Left lung (tissue), 10 donors: ENCODE data around the gene OPCML. TPM values are rescaled to one million over a fixed set of nuclear protein-coding genes. Genes with fewer than 3 reads are reported as not detected.
A peak's percentile ranks its signal among the peaks of the same experiment; 100 is the strongest.

ENCODE experiments used
- ATAC-seq: fragments of 200-7000 bp; cut with Tn5 transposase; one replicate; pipeline ENCODE4 v1.9.1; 2020; ENCODE audit warnings: moderate library complexity
- DNase-seq, 4 donors: peaks; one replicate each; pipeline ENCODE4 v3.0.0-alpha.2; 2013 to 2020
- H3K27ac ChIP-seq, 2 donors: fragments of 200-600 bp; sonication (generic) in 1 of 2; one replicate each; pipeline versions ENCODE4 v1.5.0 to v1.8.0; 2020 to 2021
- H3K27me3 ChIP-seq, 2 donors: fragments of 200-600 bp; sonication (generic) in 1 of 2; one replicate each; pipeline versions ENCODE4 v1.5.0 to v1.8.0; 2020 to 2021
- H3K36me3 ChIP-seq, 2 donors: fragments of 200-600 bp; sonication (generic) in 1 of 2; one replicate each; pipeline versions ENCODE4 v1.5.0 to v1.8.0; 2020 to 2021
- H3K4me1 ChIP-seq, 2 donors: fragments of 200-600 bp; one replicate each; pipeline ENCODE4 v1.8.0; 2021
- H3K4me3 ChIP-seq, 2 donors: fragments of 200-600 bp; sonication (generic) in 1 of 2; one replicate each; pipeline versions ENCODE4 v1.5.0 to v1.8.0; 2020 to 2021; ENCODE audit warnings: mild to moderate bottlenecking in 1 of 2
- H3K9me3 ChIP-seq, 2 donors: fragments of 200-600 bp; sonication (generic) in 1 of 2; one replicate each; pipeline versions ENCODE4 v1.5.0 to v1.8.0; 2020 to 2021
- CTCF ChIP-seq, 2 donors: fragments of 200-600 bp; sonication (generic) in 1 of 2; IDR thresholded peaks; one replicate each; pipeline versions ENCODE4 v1.5.0 to v1.8.0; 2021; ENCODE audit warnings: antibody characterized with exemption in 2 of 2
- intact Hi-C, 2 donors: fragments of 100-400 bp; cut with DNase I; formaldehyde crosslinking; loops; one replicate each; pipeline versions ENCODE4 v1.11.2 to v1.14.2; 2022
- polyA plus RNA-seq, 6 donors: library from polyadenylated mRNA; unstranded; fragments of 120-200 nt; gene quantifications; one replicate each; pipeline ENCODE4 v1.2.1, GENCODE V29; 2013; ENCODE audit not compliant: insufficient read length in 6 of 6
- total RNA-seq, 2 donors: library from RNA; stranded (reverse); fragmentation: NEBNext Ultra II Directional; extraction: Animal tissue kit (Norgen Biotek cat#: 25700); gene quantifications; one replicate each; pipeline ENCODE4 v1.2.1, GENCODE V29; 2021
- donor health status: DM: no; HTN: yes; CAD: no.
- donor health status: DM: no; HTN: no; CAD: no.

Gene OPCML
- total and polyA plus RNA-seq, 8 donors = 0.98 to 5.3 (median 1.9) TPM; not detected in 2

DNA sequence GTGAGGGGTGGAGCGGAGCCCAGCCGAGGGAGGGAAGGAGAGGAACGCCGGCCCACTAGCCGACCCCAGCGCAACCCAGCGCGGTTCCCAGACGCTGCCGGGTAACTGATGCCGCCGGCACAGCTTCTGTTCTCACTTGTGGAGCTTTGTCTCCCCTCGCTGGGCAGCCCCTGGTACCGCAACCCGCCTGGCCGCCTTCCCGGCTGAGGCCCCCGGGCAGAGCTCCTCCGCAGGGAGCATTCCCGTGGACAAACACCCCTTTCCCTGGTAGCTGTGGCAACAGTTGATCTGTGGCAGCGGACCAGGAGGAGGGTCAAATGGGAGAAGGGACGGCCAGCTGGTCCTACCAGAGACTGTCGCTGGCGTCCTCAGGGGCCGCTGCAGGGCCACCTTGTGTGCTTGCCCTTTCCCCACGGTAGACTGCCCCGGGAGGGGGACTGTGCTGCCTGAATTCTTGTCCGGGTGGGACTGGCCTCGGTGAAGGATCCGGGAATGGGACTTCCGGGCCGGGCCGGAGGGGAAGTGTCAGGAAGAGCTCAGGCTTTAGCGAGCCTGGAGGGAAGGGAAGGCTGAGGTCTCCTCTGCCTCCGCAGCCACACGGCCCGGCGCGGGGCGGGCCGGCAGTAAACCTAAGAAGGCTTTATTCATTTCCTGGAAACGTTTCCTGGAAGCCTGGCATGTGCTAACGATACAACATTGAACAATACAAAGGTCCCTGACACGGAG is 468.0 kb downstream of the OPCML start:
- DNase-seq (peak in 3 of 4 donors; percentile 75 to 85 (median 84)), ATAC-seq (peak; percentile 93)
- intact Hi-C loops = no loop called here
- peak overlapping the region; percentile 27 to 35 for H3K4me3 ChIP-seq
- H3K4me1 ChIP-seq = no peaks in the 10 kb centered on the region
- peaks cover 0 to 43% of the 10 kb centered on the region in 2 donors for H3K27me3 ChIP-seq
- peak; percentile 16 to 38 for TF ChIP-seq CTCF (IDR thresholded peaks at IDR 0.05)
- no peak overlapping the region for H3K27ac ChIP-seq
- H3K36me3 ChIP-seq = no peaks in the 10 kb centered on the region
- H3K9me3 ChIP-seq = no peaks in the 10 kb centered on the region

DNA sequence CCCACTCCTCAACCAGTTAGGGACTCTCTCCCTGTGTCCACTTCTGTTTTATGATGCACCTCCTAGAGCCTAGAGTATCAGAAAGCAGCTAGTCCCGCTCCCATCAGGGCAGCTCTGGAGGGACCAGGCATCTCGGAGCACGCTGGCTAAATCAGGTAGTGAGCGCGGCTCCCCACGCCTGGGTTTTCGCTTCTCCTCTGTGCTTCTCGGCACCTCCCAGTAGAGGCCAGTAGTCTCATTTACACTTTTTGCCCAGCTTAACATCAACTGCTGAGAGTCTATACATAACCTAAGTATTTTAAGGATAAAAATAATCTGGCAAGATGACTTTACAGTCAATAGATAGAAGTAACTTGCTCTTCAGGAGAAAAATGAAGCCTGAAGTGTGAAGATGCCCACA is 473.8 kb downstream of the OPCML start:
- Histone ChIP-seq H3K9me3 (no peaks in the 10 kb centered on the region), H3K36me3 (no peaks in the 10 kb centered on the region), H3K27ac (no peak overlapping the region), H3K27me3 (peaks cover 0 to 47% of the 10 kb centered on the region in 2 donors), H3K4me3 (no peak overlapping the region), H3K4me1 (no peaks in the 10 kb centered on the region)
- no peak for ATAC-seq
- TF ChIP-seq CTCF (IDR thresholded peaks at IDR 0.05) = no peak
- intact Hi-C loops = no loop called here
- no peak for DNase-seq

GRCh38 chr11:133053124-133053776 is 479.1 kb downstream of the OPCML start:
- Histone ChIP-seq H3K4me1 (no peaks in the 10 kb centered on the region), H3K9me3 (no peaks in the 10 kb centered on the region), H3K27ac (no peak overlapping the region), H3K27me3 (peaks cover 0 to 35% of the 10 kb centered on the region in 2 donors), H3K36me3 (no peaks in the 10 kb centered on the region), H3K4me3 (no peak overlapping the region)
- intact Hi-C loops = no loop called here
- ATAC-seq (no peak), DNase-seq (no peak)
- TF ChIP-seq CTCF (IDR thresholded peaks at IDR 0.05) = no peak

GRCh38 chr11:133052537-133052936 is 479.8 kb downstream of the OPCML start:
- no peak for TF ChIP-seq CTCF (IDR thresholded peaks at IDR 0.05)
- no peaks in the 10 kb centered on the region for H3K9me3 ChIP-seq
- no peaks in the 10 kb centered on the region for H3K36me3 ChIP-seq
- DNase-seq (no peak), ATAC-seq (no peak)
- H3K27ac ChIP-seq = no peak overlapping the region
- intact Hi-C loops = no loop called here
- peaks cover 0 to 34% of the 10 kb centered on the region in 2 donors for H3K27me3 ChIP-seq
- H3K4me3 ChIP-seq = no peak overlapping the region
- H3K4me1 ChIP-seq = no peaks in the 10 kb centered on the region

DNA sequence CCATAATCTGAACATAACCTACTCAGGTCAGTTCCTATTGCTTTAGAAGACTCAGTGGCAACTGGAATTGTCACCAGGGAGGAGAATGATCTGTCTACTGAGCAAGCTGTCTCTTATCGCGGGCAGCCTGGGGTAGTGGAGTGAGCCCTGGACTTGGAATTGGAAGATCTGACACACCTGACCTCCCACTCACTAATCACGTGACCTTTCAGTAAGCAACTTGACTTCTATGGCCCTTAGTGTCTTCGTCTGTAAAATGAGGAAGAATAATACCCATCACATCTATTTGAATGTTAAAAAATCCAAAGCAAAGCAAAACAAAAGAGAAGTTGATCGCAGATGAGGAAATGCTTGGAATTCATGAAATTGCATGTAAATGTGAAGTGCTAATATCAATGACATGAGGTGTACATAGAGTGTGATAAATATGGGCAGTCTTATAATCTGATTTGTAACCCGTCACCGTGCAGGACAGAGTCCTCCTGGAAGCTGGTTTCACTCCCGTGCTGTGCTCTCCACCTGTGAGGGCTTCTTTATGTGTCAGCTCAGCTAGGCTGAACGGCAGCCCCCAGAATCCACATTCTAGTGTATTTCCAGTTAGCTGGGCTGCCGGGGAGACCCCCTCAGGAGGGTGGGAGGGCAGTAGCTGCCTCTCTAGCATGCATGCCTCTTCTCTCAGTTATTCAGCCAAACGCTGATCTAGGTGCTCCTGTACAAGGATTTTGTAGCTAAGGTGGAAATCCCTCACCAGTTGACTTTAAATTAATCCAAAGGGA is 482.9 kb downstream of the OPCML start:
- Histone ChIP-seq H3K4me3 (no peak overlapping the region), H3K9me3 (no peaks in the 10 kb centered on the region), H3K27ac (no peak overlapping the region), H3K36me3 (no peaks in the 10 kb centered on the region), H3K4me1 (no peaks in the 10 kb centered on the region), H3K27me3 (peaks cover 6 to 44% of the 10 kb centered on the region in 2 donors)
- no peak for DNase-seq
- ATAC-seq = no peak
- no peak for TF ChIP-seq CTCF (IDR thresholded peaks at IDR 0.05)
- intact Hi-C loops = no loop called here
